ENCODE results near the gene GET4.

GRCh38 chr7:873367-874002 lies 2.9 kb upstream of the GET4 start:
- TF ChIP-seq, protein P1, sequence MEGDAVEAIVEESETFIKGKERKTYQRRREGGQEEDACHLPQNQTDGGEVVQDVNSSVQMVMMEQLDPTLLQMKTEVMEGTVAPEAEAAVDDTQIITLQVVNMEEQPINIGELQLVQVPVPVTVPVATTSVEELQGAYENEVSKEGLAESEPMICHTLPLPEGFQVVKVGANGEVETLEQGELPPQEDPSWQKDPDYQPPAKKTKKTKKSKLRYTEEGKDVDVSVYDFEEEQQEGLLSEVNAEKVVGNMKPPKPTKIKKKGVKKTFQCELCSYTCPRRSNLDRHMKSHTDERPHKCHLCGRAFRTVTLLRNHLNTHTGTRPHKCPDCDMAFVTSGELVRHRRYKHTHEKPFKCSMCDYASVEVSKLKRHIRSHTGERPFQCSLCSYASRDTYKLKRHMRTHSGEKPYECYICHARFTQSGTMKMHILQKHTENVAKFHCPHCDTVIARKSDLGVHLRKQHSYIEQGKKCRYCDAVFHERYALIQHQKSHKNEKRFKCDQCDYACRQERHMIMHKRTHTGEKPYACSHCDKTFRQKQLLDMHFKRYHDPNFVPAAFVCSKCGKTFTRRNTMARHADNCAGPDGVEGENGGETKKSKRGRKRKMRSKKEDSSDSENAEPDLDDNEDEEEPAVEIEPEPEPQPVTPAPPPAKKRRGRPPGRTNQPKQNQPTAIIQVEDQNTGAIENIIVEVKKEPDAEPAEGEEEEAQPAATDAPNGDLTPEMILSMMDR (IDR thresholded peaks at IDR 0.05): peak; percentile 96 to 99 (median 98)
- TF ChIP-seq POLR2A (IDR thresholded peaks at IDR 0.05): peak; percentile 51

All from right lobe of liver (tissue), 4 donors.